Ectodermal cell (in vitro differentiated cells): ENCODE data around the gene ESPNL.

Source experiments
- H3K27ac ChIP-seq: 2 replicates; pipeline ENCODE4 v1.7.0; 2013; ENCODE audit warnings: mild to moderate bottlenecking, low read depth, low read length; ENCODE audit not compliant: insufficient read depth, poor library complexity, severe bottlenecking
- H3K27me3 ChIP-seq: 2 replicates; pipeline ENCODE4 v1.7.0; 2013; ENCODE audit warnings: mild to moderate bottlenecking, low read length; ENCODE audit not compliant: insufficient read depth, control insufficient read depth, poor library complexity, severe bottlenecking
- H3K36me3 ChIP-seq: one replicate; pipeline ENCODE4 v1.7.0; 2013; ENCODE audit warnings: low read length; ENCODE audit not compliant: control insufficient read depth, insufficient read depth
- H3K4me1 ChIP-seq: one replicate; pipeline ENCODE4 v1.7.0; 2013; ENCODE audit warnings: low read length; ENCODE audit not compliant: control insufficient read depth, insufficient read depth
- H3K4me3 ChIP-seq: 2 replicates; pipeline ENCODE4 v1.7.0; 2013; ENCODE audit warnings: low read depth, low read length, control low read depth; ENCODE audit not compliant: insufficient read depth
- H3K9me3 ChIP-seq: 2 replicates; pipeline ENCODE4 v1.7.0; 2013; ENCODE audit warnings: mild to moderate bottlenecking, low read length, moderate library complexity; ENCODE audit not compliant: control insufficient read depth
- WGBS, 2 experiments: methylation state at CpG; one replicate each; pipeline ENCODE4 v1.1.7; 2013; ENCODE audit warnings: missing lambda C conversion rate in 2 of 2; 5-methylcytosine and 5-hydroxymethylcytosine counted together

ESPNL gene

GRCh38 chr2:238116298-238117198 lies 16.4 kb downstream of the ESPNL start:
- Histone ChIP-seq H3K36me3 (no peaks in the 10 kb centered on the region), H3K27me3 (peaks cover 7% of the 10 kb centered on the region), H3K27ac (no peak overlapping the region), H3K4me3 (no peak overlapping the region), H3K9me3 (peaks cover 1% of the 10 kb centered on the region), H3K4me1 (peaks cover 8% of the 10 kb centered on the region)
- 93 to 94% methylated on average over 21 of the region's 21 CpGs for WGBS, 2 experiments

- Histone ChIP-seq H3K27ac (no peak overlapping the region), H3K9me3 (no peaks in the 10 kb centered on the region), H3K27me3 (peaks cover 7% of the 10 kb centered on the region), H3K4me1 (peaks cover 8% of the 10 kb centered on the region), H3K4me3 (no peak overlapping the region), H3K36me3 (no peaks in the 10 kb centered on the region)
- 87% methylated on average over 11 of the region's 11 CpGs for WGBS, 2 experiments
Observed at GRCh38 chr2:238117199-238118154, 17.3 kb downstream of the ESPNL start.

DNA sequence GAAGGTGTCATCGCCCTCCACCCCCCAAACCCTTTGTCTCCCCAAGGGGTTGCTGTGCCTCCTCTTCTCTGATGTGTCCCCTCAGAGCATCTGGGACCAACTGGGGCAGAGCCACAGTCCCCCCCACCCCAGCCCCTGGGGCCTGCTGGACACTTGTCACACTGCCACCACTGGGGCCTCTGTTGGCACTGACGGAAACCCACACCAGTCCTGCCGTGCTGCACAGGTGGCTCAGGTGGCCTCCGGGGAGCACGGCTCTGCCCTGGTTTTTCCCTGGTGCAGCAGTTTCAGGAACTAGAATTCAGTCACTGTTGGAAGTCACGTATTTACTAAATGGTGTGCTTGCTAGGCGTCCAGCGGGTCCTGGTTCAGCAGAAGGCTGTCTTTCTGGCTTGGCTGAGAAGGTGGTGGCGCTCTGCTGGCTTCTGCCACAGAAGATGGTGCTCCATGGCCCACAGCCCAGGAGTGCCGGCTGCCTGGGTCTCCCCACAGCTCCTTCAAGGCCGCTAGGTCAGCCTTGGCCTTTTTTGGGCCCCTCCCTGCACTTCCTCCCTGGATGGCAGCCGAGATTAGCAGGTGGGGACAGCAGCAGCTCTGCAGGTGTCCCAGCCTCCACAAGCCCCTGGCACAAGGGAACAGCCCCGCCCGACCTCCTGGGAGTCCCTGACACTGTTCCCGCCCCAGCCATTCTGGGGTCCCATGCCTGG lies 19.8 kb downstream of the ESPNL start:
- 84 to 85% methylated on average over 15 of the region's 15 CpGs for WGBS, 2 experiments

GRCh38 chr2:238120463-238121298 lies 20.5 kb downstream of the ESPNL start:
- Histone ChIP-seq H3K36me3 (no peaks in the 10 kb centered on the region), H3K4me3 (no peak overlapping the region), H3K9me3 (no peaks in the 10 kb centered on the region), H3K27me3 (peaks cover 7% of the 10 kb centered on the region), H3K27ac (no peak overlapping the region), H3K4me1 (peaks cover 8% of the 10 kb centered on the region)
- WGBS, 2 experiments = 49 to 51% methylated on average over 30 of the region's 30 CpGs

More for the DNA sequence above, 19.8 kb downstream of the ESPNL start:
- no peaks in the 10 kb centered on the region for H3K9me3 ChIP-seq
- peaks cover 7% of the 10 kb centered on the region for H3K27me3 ChIP-seq
- no peaks in the 10 kb centered on the region for H3K36me3 ChIP-seq
- no peak overlapping the region for H3K4me3 ChIP-seq
- peaks cover 8% of the 10 kb centered on the region for H3K4me1 ChIP-seq
- no peak overlapping the region for H3K27ac ChIP-seq

- peaks cover 7% of the 10 kb centered on the region for H3K27me3 ChIP-seq
- 89 to 94% methylated on average over 27 of the region's 27 CpGs for WGBS, 2 experiments
Observed at GRCh38 chr2:238121511-238122286, 21.6 kb downstream of the ESPNL start.

DNA sequence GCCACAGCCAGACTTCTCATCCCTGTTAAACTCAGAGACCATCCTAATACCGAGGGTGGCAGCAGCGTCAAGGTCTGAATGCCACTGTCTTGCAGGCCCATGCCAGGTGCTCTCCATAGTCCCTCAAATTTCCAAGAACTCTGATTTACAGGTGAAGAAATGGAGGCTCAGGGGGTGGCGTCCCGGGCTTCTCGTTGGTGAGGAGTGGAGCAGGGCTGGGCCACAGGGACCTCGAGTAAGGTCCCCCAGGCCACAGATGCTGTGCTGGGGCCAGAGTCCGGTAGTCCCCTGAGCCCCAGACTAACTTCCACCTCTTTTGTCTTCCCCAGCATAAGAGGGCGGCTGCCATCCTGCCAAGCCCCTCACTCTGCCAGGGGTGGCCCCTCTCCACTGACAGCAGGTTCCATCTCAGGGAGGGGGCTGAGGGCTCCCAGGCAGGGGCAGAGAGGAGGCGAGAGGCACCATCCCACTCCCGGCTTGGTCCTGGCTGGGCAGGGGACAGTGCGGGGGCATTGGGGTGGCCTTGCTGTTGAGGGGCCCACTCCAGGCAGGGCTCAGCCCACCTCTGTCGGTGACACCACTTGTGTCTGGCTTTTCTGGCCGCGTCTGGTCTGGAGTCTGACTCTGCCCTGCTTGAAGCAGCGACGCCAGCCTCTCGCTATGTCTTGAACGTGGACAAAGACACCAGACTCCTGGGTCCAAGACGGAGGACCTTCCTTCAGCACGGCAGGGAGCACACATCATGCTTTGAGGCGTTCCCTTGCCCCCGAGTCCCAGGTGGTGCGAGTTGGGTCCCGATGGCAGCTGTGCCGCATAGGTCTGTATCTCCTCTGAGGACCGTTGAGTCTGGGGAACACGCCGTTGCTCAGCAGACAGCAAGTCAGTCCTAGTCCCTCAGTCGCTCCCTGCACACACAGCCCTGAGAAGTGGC lies 22.4 kb downstream of the ESPNL start:
- WGBS, 2 experiments = 91 to 93% methylated on average over 29 of the region's 29 CpGs
- H3K27me3 ChIP-seq = peaks cover 7% of the 10 kb centered on the region
- H3K36me3 ChIP-seq = no peaks in the 10 kb centered on the region
- H3K4me1 ChIP-seq = peaks cover 8% of the 10 kb centered on the region
- H3K27ac ChIP-seq = no peak overlapping the region
- H3K9me3 ChIP-seq = no peaks in the 10 kb centered on the region
- no peak overlapping the region for H3K4me3 ChIP-seq

More at GRCh38 chr2:238121511-238122286, 21.6 kb downstream of the ESPNL start:
- H3K4me3 ChIP-seq = no peak overlapping the region
- no peak overlapping the region for H3K27ac ChIP-seq
- H3K36me3 ChIP-seq = no peaks in the 10 kb centered on the region
- H3K4me1 ChIP-seq = peaks cover 8% of the 10 kb centered on the region
- no peaks in the 10 kb centered on the region for H3K9me3 ChIP-seq

DNA sequence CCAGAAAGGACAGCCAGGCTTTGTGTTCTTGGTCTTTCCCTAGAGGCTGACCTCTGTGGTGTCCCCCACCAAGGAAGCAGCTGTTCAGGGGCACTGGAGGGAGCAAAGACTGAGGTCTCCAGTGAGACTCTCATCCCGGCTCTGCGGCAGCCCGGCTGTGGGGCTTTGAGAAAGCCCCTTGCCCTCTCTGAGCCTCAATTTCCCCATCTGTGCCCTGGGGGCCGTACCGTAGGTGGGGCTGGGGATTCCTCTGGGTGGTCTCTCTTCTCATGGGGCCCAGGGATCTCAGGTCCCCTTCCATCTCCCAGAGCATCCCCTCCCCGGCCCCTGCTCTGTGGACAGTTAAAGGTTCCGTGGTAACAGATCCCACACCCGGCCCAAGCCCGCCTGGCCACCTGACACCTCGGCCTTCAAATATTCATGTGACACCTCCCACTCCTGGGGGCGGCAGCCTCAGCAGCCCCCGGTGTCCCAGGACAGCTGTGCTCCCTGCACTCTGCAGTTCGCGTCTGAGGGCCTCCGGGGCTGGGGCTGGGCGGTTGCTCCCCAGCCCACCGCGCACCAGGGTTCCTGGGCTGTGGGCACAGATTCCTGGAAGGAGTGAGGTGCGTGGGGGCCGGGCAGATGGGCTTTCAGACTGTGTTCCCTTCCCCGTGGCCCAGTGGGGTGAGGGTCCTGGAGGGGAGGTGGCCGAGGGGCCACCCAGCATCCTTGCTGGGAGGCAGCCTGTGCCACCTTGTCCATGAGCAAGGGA lies 23.3 kb downstream of the ESPNL start:
- Histone ChIP-seq H3K36me3 (no peaks in the 10 kb centered on the region), H3K4me3 (no peak overlapping the region), H3K27ac (no peak overlapping the region), H3K4me1 (peaks cover 8% of the 10 kb centered on the region), H3K9me3 (no peaks in the 10 kb centered on the region), H3K27me3 (no peaks in the 10 kb centered on the region)
- 88% methylated on average over 22 of the region's 22 CpGs for WGBS, 2 experiments

DNA sequence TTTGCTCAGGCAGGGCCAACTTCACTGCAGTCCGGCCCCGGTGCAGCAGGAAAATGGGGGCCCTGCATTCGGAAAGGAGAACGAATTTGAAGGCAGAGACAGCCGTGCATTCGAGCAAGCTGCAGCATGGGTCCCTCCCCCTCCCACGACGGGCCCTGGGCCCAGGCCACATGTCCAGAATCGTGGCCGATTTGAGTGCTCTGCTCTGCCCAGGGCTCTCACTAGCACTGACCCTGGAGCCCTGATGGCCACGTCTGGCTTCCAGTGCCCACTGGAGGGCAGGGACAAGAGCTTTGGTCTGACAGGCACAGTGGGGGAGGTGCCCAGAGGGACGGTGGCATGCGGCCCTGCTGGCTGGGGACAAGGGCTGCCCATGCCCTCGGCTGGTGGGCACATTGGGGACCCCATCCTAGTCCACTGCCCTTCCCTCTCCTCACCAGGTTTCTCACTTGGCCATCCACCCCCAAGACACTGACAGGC lies 23.9 kb downstream of the ESPNL start:
- Histone ChIP-seq H3K27me3 (no peaks in the 10 kb centered on the region), H3K4me1 (peaks cover 8% of the 10 kb centered on the region), H3K4me3 (no peak overlapping the region), H3K9me3 (no peaks in the 10 kb centered on the region), H3K36me3 (no peaks in the 10 kb centered on the region), H3K27ac (no peak overlapping the region)
- WGBS, 2 experiments = 86 to 89% methylated on average over 14 of the region's 14 CpGs
